K562 (cell line): Measurements from ENCODE around the gene SPTBN4. TPM values are rescaled to one million over a fixed set of nuclear protein-coding genes. Genes with fewer than 3 reads are reported as not detected.

ENCODE experiments used
- ATF7 ChIP-seq: fragments of 450-650 bp; IDR thresholded peaks from 2 replicates; pipeline ENCODE4 v1.7.1; 2014; ENCODE audit warnings: mild to moderate bottlenecking, moderate library complexity
- CEBPB ChIP-seq: fragments of 450-650 bp; IDR thresholded peaks from 2 replicates; pipeline ENCODE4 v1.6.1; 2016; ENCODE audit warnings: missing genetic modification characterization, missing compliant biosample characterization
- CHD1 ChIP-seq: fragments of 200-600 bp; sonication (generic); IDR thresholded peaks from one replicate; pipeline ENCODE4 v1.6.1; 2012; ENCODE audit warnings: mild to moderate bottlenecking, moderate library complexity, low read length, inconsistent platforms
- DDX20 ChIP-seq: fragments of 450-650 bp; IDR thresholded peaks from 2 replicates; pipeline ENCODE4 v1.6.1; 2016; ENCODE audit warnings: missing genetic modification characterization, low read depth, mild to moderate bottlenecking, missing compliant biosample characterization, moderate library complexity
- EGR1 ChIP-seq: fragments of 450-650 bp; conservative IDR thresholded peaks from 2 replicates; pipeline ENCODE4 v1.6.1; 2017; ENCODE audit warnings: mild to moderate bottlenecking
- FOSL1 ChIP-seq: fragments of 200-800 bp; sonication (Bioruptor generic); conservative IDR thresholded peaks from 2 replicates; pipeline ENCODE4 v1.6.1; 2016; ENCODE audit warnings: missing genetic modification characterization, missing compliant biosample characterization
- FOXM1 ChIP-seq, 2 experiments: fragments of 450-650 bp in 1 of 2; sonication (generic) in 1 of 2; formaldehyde crosslinking in 1 of 2; IDR thresholded peaks; 2 replicates each; pipeline versions ENCODE4 v1.6.1 to v1.9.0; 2017 to 2022; ENCODE audit warnings: low read depth in 2 of 2, mild to moderate bottlenecking in 2 of 2, missing genetic modification reagents in 1 of 2, moderate library complexity in 1 of 2
- GATA2 ChIP-seq: sonication (generic); formaldehyde crosslinking; IDR thresholded peaks from 2 replicates; pipeline ENCODE4 v1.4.0; 2020; ENCODE audit warnings: mild to moderate bottlenecking, missing genetic modification reagents
- HDGF ChIP-seq: fragments of 450-650 bp; IDR thresholded peaks from 2 replicates; pipeline ENCODE4 v1.6.1; 2016
- HMG20A ChIP-seq: fragments of 450-650 bp; formaldehyde crosslinking; conservative IDR thresholded peaks from 2 replicates; pipeline ENCODE4 v1.4.0; 2020; ENCODE audit warnings: mild to moderate bottlenecking, mixed read lengths
- HNRNPUL1 ChIP-seq: fragments of 200-400 bp; formaldehyde crosslinking; IDR thresholded peaks from 2 replicates; pipeline ENCODE4 v1.6.1; 2017; ENCODE audit warnings: low read length
- MCM3 ChIP-seq: fragments of 450-650 bp; IDR thresholded peaks from 2 replicates; pipeline ENCODE4 v1.6.1; 2016
- MECOM ChIP-seq: fragments of 250-450 bp; sonication (Bioruptor Pico); IDR thresholded peaks from 2 replicates; pipeline ENCODE4 v1.8.0; 2022; ENCODE audit warnings: inconsistent platforms
- MEF2A ChIP-seq: IDR thresholded peaks from 2 replicates; pipeline ENCODE4 v1.6.1; 2011; ENCODE audit warnings: low read depth, mild to moderate bottlenecking, low read length, moderate library complexity; ENCODE audit not compliant: control insufficient read depth
- MYC ChIP-seq, 2 experiments: fragments of 250-450 bp in 1 of 2; sonication (Bioruptor Pico) in 1 of 2; IDR thresholded peaks; 2 replicates each; pipeline versions ENCODE4 v1.5.1 to v1.6.1; 2012 to 2021; ENCODE audit warnings: low read depth in 2 of 2, borderline replicate concordance in 1 of 2, improper control_type of control experiment in 1 of 2, low read length in 1 of 2, mild to moderate bottlenecking in 1 of 2, moderate library complexity in 1 of 2
- NFIC ChIP-seq: fragments of 450-650 bp; IDR thresholded peaks from 2 replicates; pipeline ENCODE4 v1.6.1; 2017; ENCODE audit warnings: mild to moderate bottlenecking, inconsistent platforms
- RBM25 ChIP-seq: fragments of 200-400 bp; formaldehyde crosslinking; IDR thresholded peaks from 2 replicates; pipeline ENCODE4 v1.6.1; 2018; ENCODE audit warnings: low read length, low read depth, moderate library complexity; ENCODE audit not compliant: severe bottlenecking
- YBX1 ChIP-seq: fragments of 450-650 bp; IDR thresholded peaks from 2 replicates; pipeline ENCODE4 v1.7.1; 2016; ENCODE audit warnings: mild to moderate bottlenecking
- ZBTB7A ChIP-seq: IDR thresholded peaks from 2 replicates; pipeline ENCODE4 v1.6.1; 2011; ENCODE audit warnings: low read depth, mild to moderate bottlenecking, low read length, moderate library complexity, borderline replicate concordance; ENCODE audit not compliant: control insufficient read depth
- ZFP30 ChIP-seq: fragments of 250-450 bp; sonication (Bioruptor Pico); IDR thresholded peaks from 2 replicates; pipeline ENCODE4 v1.8.0; 2022; ENCODE audit warnings: moderate library complexity, mild to moderate bottlenecking, inconsistent platforms, borderline replicate concordance
- ZNF146 ChIP-seq: IDR thresholded peaks from one replicate; pipeline ENCODE4 v1.6.1; 2018; ENCODE audit warnings: missing compliant biosample characterization; ENCODE audit not compliant: unreplicated experiment
- ZNF316 ChIP-seq: fragments of 450-650 bp; IDR thresholded peaks from 2 replicates; pipeline ENCODE4 v1.6.1; 2016
- ZNF778 ChIP-seq: fragments of 450-650 bp; formaldehyde crosslinking; IDR thresholded peaks from 2 replicates; pipeline ENCODE4 v1.4.0; 2020; ENCODE audit warnings: mild to moderate bottlenecking, moderate library complexity
- polyA plus RNA-seq, 8 experiments: library from polyadenylated mRNA; depleted of rRNA in 4 of 8; stranded (reverse) in 5 of 8; unstranded in 3 of 8; fragments of >200 nt; fragmentation: Nextera tagmentation in 2 of 8; fragmentation: Illumina TruSeq in 1 of 8; extraction: Ambion mirVana in 2 of 8; extraction: Trizol in 1 of 8; gene quantifications; 2 replicates each; pipeline versions ENCODE4 v1.2.1 to v1.2.3, GENCODE V29; 2011 to 2014; ENCODE audit warnings: inconsistent platforms in 1 of 8, missing spikeins in 1 of 8
- total RNA-seq, 7 experiments: library from RNA; depleted of rRNA in 6 of 7; stranded (reverse); fragments of >200 nt in 6 of 7; fragmentation: Illumina TruSeq in 2 of 7; extraction: Trizol in 2 of 7; gene quantifications; 2 replicates each; pipeline versions ENCODE4 v1.2.1 to v1.2.3, GENCODE V29; 2011 to 2021; ENCODE audit warnings: low replicate concordance in 1 of 7
- TF ChIP-seq, protein P1 (sequence below): fragments of 450-650 bp; IDR thresholded peaks from 2 replicates; pipeline ENCODE4 v1.7.1; 2018; ENCODE audit warnings: mild to moderate bottlenecking, low read depth; ENCODE audit not compliant: partially characterized antibody
- TF ChIP-seq, protein P2 (sequence below): fragments of 250-450 bp; sonication (Bioruptor Pico); IDR thresholded peaks from 2 replicates; pipeline ENCODE4 v1.8.0; 2022; ENCODE audit warnings: moderate library complexity, mild to moderate bottlenecking, inconsistent platforms
- TF ChIP-seq, protein P3 (sequence below): fragments of 450-650 bp; formaldehyde crosslinking; IDR thresholded peaks from 2 replicates; pipeline ENCODE4 v1.4.0; 2020; ENCODE audit warnings: mild to moderate bottlenecking, moderate library complexity

Gene SPTBN4
- total and polyA plus RNA-seq, 9 of the 15 experiments (the other 6 are each of a cell fraction or from before 2014, with no cell fraction given) = 0.01 to 1.5 (median 0.86) TPM

DNA sequence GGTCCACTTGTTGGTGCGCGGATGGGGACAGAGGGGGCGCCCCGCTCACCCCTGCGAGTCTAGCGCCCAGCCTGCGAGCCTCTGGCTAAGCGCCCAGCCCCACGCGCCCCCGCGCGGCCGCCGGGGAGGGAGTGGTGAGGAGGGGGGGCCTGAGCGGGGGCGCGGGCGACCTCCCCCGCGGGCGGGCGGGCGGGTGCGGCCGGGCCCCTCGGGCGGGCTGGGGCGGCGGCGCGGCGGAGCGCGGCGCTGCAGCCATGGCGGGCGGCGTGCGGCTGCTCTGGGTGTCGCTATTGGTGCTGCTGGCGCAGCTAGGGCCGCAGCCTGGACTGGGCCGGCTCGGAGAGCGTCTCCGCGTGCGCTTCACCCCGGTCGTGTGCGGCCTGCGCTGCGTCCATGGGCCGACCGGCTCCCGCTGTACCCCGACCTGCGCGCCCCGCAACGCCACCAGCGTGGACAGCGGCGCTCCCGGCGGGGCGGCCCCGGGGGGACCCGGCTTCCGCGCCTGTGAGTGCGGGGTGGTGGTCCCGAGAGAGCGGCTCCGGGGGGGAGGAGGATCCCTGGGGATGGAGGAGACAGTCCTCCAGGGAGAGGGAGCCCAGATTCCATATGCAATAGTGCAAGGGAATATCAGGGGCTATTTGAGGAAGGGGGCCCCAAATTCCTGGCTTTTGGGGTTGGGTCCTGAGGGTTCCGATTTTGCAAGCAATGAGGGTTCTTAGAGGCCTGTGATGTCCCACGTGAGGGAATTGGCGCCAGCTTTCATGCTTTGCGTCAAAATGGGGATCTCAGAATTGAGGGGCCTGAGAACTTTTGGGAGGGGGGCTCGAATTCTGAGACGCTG is 134.6 kb downstream of the SPTBN4 start, which contains the start of gene LTBP4 (continued):
- TF ChIP-seq FOXM1 (IDR thresholded peaks at IDR 0.05; ENCODE audit: low read depth) = no peak
- 0 out of 2 replicates have a peak, but pooled peaks have one; percentile 48 for TF ChIP-seq FOXM1 (CRISPR knock-in tag; IDR thresholded peaks at IDR 0.05; ENCODE audit: low read depth)
- peak; percentile 77 for TF ChIP-seq EGR1
- TF ChIP-seq MYC (IDR thresholded peaks at IDR 0.05; ENCODE audit: low read depth, low read length) = peak; percentile 29
- no peak for TF ChIP-seq MYC (CRISPR knock-in tag; IDR thresholded peaks at IDR 0.05; ENCODE audit: borderline replicate concordance, low read depth)
- no peak for TF ChIP-seq ATF7
- peak; percentile 87 for TF ChIP-seq ZBTB7A
- TF ChIP-seq YBX1 = no peak
- no peak for TF ChIP-seq MCM3
- TF ChIP-seq, protein P1, sequence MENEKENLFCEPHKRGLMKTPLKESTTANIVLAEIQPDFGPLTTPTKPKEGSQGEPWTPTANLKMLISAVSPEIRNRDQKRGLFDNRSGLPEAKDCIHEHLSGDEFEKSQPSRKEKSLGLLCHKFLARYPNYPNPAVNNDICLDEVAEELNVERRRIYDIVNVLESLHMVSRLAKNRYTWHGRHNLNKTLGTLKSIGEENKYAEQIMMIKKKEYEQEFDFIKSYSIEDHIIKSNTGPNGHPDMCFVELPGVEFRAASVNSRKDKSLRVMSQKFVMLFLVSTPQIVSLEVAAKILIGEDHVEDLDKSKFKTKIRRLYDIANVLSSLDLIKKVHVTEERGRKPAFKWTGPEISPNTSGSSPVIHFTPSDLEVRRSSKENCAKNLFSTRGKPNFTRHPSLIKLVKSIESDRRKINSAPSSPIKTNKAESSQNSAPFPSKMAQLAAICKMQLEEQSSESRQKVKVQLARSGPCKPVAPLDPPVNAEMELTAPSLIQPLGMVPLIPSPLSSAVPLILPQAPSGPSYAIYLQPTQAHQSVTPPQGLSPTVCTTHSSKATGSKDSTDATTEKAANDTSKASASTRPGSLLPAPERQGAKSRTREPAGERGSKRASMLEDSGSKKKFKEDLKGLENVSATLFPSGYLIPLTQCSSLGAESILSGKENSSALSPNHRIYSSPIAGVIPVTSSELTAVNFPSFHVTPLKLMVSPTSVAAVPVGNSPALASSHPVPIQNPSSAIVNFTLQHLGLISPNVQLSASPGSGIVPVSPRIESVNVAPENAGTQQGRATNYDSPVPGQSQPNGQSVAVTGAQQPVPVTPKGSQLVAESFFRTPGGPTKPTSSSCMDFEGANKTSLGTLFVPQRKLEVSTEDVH = no peak
- no peak for TF ChIP-seq FOSL1
- no peak for TF ChIP-seq ZFP30 (CRISPR knock-in tag)
- no peak for TF ChIP-seq RBM25
- no peak for TF ChIP-seq ZNF146
- no peak for TF ChIP-seq MEF2A
- no peak for TF ChIP-seq HMG20A
- TF ChIP-seq, protein P2, sequence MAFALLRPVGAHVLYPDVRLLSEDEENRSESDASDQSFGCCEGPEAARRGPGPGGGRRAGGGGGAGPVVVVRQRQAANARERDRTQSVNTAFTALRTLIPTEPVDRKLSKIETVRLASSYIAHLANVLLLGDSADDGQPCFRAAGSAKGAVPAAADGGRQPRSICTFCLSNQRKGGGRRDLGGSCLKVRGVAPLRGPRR (CRISPR knock-in tag) = no peak
- no peak for TF ChIP-seq GATA2
- TF ChIP-seq HNRNPUL1 = no peak
- no peak for TF ChIP-seq ZNF316
- TF ChIP-seq CEBPB = no peak
- TF ChIP-seq DDX20 (tag) = no peak
- TF ChIP-seq CHD1 = peak; percentile 76
- no peak for TF ChIP-seq HDGF
- TF ChIP-seq, protein P3, sequence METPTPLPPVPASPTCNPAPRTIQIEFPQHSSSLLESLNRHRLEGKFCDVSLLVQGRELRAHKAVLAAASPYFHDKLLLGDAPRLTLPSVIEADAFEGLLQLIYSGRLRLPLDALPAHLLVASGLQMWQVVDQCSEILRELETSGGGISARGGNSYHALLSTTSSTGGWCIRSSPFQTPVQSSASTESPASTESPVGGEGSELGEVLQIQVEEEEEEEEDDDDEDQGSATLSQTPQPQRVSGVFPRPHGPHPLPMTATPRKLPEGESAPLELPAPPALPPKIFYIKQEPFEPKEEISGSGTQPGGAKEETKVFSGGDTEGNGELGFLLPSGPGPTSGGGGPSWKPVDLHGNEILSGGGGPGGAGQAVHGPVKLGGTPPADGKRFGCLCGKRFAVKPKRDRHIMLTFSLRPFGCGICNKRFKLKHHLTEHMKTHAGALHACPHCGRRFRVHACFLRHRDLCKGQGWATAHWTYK (CRISPR knock-in tag) = no peak; the same call in 1 of the 2 replicates
- TF ChIP-seq ZNF778 (CRISPR knock-in tag) = no peak
- no peak for TF ChIP-seq MECOM (CRISPR knock-in tag)
- peak; percentile 90 for TF ChIP-seq NFIC
